HEK293T (cell line): ENCODE data around the gene HHIPL1.

Experiments used
- CTCF ChIA-PET: fragments of 350-600 bp; formaldehyde crosslinking; extraction: SDS; loops from one replicate; lab custom pipeline; 2021; ENCODE audit warnings: antibody characterized with exemption, inconsistent platforms; lab: Yijun Ruan, JAX
- POLR2A ChIA-PET: fragments of 350-600 bp; formaldehyde crosslinking; extraction: SDS; loops from one replicate; lab custom pipeline; 2020; ENCODE audit warnings: antibody characterized with exemption, inconsistent platforms; lab: Yijun Ruan, JAX
- DNase-seq: peaks from one replicate; pipeline ENCODE4 v3.0.0; 2012; ENCODE audit warnings: mixed read lengths; ENCODE audit errors: extremely low spot score
- ARNT ChIP-seq: fragments of 450-650 bp; IDR thresholded peaks from 2 replicates; pipeline ENCODE4 v1.6.1; 2017; ENCODE audit warnings: mild to moderate bottlenecking
- BHLHE40 ChIP-seq: fragments of 450-650 bp; IDR thresholded peaks from 2 replicates; pipeline ENCODE4 v1.6.1; 2016; ENCODE audit warnings: mild to moderate bottlenecking, moderate library complexity, borderline replicate concordance
- CTBP1 ChIP-seq: fragments of 450-650 bp; IDR thresholded peaks from 2 replicates; pipeline ENCODE4 v1.6.1; 2016; ENCODE audit warnings: borderline replicate concordance
- ELF4 ChIP-seq: fragments of 450-650 bp; IDR thresholded peaks from 2 replicates; pipeline ENCODE4 v1.6.1; 2017; ENCODE audit warnings: antibody characterized with exemption
- FOXA1 ChIP-seq: fragments of 450-650 bp; IDR thresholded peaks from 2 replicates; pipeline ENCODE4 v1.6.1; 2016; ENCODE audit warnings: mild to moderate bottlenecking
- FOXK2 ChIP-seq: fragments of 450-650 bp; IDR thresholded peaks from 2 replicates; pipeline ENCODE4 v1.6.1; 2016; ENCODE audit warnings: mild to moderate bottlenecking
- FOXM1 ChIP-seq: fragments of 450-650 bp; IDR thresholded peaks from 2 replicates; pipeline ENCODE4 v1.6.1; 2017; ENCODE audit warnings: mild to moderate bottlenecking, borderline replicate concordance
- HDGF ChIP-seq: fragments of 450-650 bp; IDR thresholded peaks from 2 replicates; pipeline ENCODE4 v1.6.1; 2017; ENCODE audit warnings: antibody characterized with exemption, borderline replicate concordance
- L3MBTL2 ChIP-seq: fragments of 450-650 bp; conservative IDR thresholded peaks from 2 replicates; pipeline ENCODE4 v1.6.1; 2016; ENCODE audit warnings: mild to moderate bottlenecking
- LEF1 ChIP-seq: fragments of 450-650 bp; IDR thresholded peaks from 2 replicates; pipeline ENCODE4 v1.6.1; 2017; ENCODE audit warnings: mild to moderate bottlenecking, borderline replicate concordance
- NFRKB ChIP-seq: fragments of 450-650 bp; IDR thresholded peaks from 2 replicates; pipeline ENCODE4 v1.6.1; 2016; ENCODE audit warnings: mild to moderate bottlenecking, moderate library complexity
- SP1 ChIP-seq: fragments of 450-650 bp; IDR thresholded peaks from 2 replicates; pipeline ENCODE4 v1.6.1; 2017
- SUZ12 ChIP-seq: fragments of 450-650 bp; IDR thresholded peaks from 2 replicates; pipeline ENCODE4 v1.6.1; 2016; ENCODE audit warnings: mild to moderate bottlenecking
- TARDBP ChIP-seq: fragments of 450-650 bp; IDR thresholded peaks from 2 replicates; pipeline ENCODE4 v1.6.1; 2016
- ZNF384 ChIP-seq: fragments of 450-650 bp; IDR thresholded peaks from 2 replicates; pipeline ENCODE4 v1.6.1; 2016
- TF ChIP-seq, protein P1 (sequence below): fragments of 450-650 bp; IDR thresholded peaks from 2 replicates; pipeline ENCODE4 v1.6.1; 2016

HHIPL1 gene

DNA sequence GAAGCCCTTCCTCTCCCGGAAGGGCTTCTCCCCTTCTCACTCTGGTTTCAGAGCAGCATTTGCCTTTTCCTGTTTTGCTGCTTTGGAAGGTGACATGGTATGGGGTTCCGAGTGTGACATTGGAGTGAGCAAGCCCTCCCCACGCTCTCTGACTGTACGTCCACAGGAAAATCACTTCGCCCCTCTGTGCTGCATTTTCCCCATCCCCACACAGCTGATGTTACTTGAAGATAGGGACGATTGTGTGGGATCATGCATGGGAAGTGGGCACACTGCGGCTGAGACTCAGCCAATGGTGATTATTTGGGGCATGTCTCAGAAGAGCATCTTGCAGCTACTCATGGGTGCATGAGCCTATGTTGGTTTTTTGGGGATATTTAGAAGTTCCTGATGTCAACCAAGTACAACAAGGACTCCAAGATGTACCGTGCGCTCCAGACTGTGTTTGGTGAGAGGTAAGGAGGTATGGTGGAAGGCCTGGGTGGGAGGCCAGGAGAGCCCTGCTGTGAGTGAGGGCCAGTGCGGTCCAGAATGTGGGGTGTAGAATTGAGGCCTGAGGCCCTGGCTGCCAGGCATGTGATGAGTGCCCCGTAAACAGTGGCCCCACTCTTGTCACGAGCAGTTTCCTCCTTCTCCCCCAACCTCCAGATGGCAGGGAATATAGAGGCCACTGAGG is 54.3 kb downstream of the HHIPL1 start:
- no peak for DNase-seq
- TF ChIP-seq ELF4 (no peak), SP1 (no peak), FOXM1 (no peak), FOXK2 (no peak), L3MBTL2 (no peak), FOXA1 (no peak), NFRKB (no peak), HDGF (no peak), LEF1 (no peak), SUZ12 (no peak), TARDBP (no peak), ZNF384 (no peak), CTBP1 (no peak), BHLHE40 (no peak), ARNT (no peak)
- TF ChIP-seq, protein P1, sequence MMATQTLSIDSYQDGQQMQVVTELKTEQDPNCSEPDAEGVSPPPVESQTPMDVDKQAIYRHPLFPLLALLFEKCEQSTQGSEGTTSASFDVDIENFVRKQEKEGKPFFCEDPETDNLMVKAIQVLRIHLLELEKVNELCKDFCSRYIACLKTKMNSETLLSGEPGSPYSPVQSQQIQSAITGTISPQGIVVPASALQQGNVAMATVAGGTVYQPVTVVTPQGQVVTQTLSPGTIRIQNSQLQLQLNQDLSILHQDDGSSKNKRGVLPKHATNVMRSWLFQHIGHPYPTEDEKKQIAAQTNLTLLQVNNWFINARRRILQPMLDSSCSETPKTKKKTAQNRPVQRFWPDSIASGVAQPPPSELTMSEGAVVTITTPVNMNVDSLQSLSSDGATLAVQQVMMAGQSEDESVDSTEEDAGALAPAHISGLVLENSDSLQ, result no peak
- ChIA-PET POLR2A (no interaction called here), CTCF (interaction anchor here (1.4 kb wide), 1 partner anchor 11 kb away, joined by 4 read pairs; no protein-coding TSS in a partner anchor)

DNA sequence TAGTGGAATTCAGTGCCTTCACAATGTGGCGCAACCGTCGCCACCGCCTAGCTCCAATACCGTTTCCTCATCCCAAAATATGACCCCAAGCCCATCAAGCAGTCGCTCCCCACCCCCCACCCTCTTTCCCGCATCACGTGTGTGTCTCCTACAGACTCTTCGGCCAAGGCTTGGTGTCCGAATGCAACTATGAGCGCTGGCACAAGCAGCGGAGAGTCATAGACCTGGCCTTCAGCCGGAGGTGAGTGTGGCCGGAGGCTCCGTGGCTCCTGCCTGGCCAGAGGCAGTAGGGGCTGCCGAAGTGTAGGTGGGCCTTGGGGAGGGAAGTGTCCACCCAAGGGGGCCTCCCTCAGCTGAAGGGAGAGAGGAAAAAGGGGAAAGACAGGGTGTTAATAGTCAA is 54.9 kb downstream of the HHIPL1 start:
- POLR2A ChIA-PET, result no interaction called here
- CTCF ChIA-PET, result no interaction called here
- TF ChIP-seq TARDBP, result no peak
- TF ChIP-seq, protein P1, result no peak
- no peak for TF ChIP-seq LEF1
- no peak for TF ChIP-seq FOXK2
- TF ChIP-seq SUZ12, result no peak
- no peak for TF ChIP-seq CTBP1
- no peak for TF ChIP-seq HDGF
- TF ChIP-seq BHLHE40, result no peak
- no peak for TF ChIP-seq FOXA1
- no peak for TF ChIP-seq ZNF384
- no peak for TF ChIP-seq NFRKB
- no peak for TF ChIP-seq SP1
- no peak for TF ChIP-seq ELF4
- no peak for TF ChIP-seq ARNT
- no peak for TF ChIP-seq FOXM1
- no peak for DNase-seq

DNA sequence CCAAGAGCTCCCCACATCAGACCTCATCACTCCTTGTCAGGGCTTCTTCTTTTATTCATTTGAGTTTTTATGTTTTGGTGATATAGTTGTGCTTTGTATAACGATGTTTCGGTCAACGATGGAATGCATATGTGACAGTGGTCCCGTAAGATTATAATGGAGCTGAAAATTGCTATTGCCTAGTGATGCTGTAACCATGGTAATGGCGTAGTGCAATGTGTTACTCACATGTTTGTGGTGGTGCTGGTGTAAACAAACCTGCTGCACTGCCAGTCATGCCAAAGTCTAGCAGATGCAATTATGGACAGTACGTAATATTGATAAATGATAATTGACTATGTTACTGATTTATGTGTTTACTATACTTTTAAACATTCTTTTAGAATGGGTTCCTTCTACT is 55.5 kb downstream of the HHIPL1 start:
- DNase-seq, result no peak
- ChIA-PET POLR2A (no interaction called here), CTCF (no interaction called here)
- TF ChIP-seq BHLHE40 (no peak), FOXA1 (no peak), CTBP1 (no peak), ZNF384 (no peak), L3MBTL2 (no peak), FOXM1 (no peak)

DNA sequence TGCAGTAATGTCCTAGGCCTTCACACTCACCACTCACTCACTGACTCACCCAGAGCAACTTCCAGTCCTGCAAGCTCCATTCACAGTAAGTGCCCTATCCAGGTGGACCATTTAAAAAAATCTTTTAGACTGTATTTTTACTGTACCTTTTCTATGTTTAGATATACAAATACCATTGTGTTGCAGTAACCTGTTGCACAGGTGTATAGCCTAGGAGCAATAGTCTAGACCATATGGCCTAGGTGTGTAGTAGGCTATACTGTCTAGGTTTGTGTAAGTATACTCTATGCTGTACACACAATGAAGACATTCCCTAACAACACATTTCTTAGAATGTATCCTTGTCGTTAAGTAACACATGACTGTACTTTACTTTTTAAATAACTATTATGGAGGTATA is 56.3 kb downstream of the HHIPL1 start:
- no peak for TF ChIP-seq HDGF
- no peak for TF ChIP-seq CTBP1
- TF ChIP-seq TARDBP, result no peak
- no peak for TF ChIP-seq FOXK2
- no peak for TF ChIP-seq ZNF384
- ChIA-PET POLR2A (no interaction called here), CTCF (interaction anchor here (0.6 kb wide), 1 partner anchor 304 kb away, joined by 3 read pairs; no protein-coding TSS in a partner anchor)
- no peak for DNase-seq

DNA sequence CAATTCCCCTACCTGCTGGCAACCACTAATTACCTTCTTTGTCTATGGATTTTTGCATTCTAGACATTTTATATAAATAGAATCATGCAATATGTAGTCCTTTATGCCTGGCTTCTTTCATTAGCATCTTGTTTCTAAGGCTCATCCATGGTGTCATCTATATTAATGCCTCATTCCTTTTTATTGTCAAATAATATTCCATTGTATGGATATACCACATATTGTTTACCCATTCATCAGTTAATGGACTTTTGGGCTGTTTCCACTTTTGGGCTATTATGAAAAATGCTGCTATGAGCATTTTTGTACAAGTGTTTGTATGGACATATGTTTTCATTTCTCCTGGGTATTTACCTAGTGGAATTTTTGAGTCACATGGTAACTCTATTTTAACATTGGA is 57.2 kb downstream of the HHIPL1 start:
- DNase-seq, result no peak
- ChIA-PET CTCF (no interaction called here), POLR2A (no interaction called here)
- no peak for TF ChIP-seq SP1
- no peak for TF ChIP-seq FOXM1
- no peak for TF ChIP-seq L3MBTL2
- TF ChIP-seq, protein P1, result no peak
- TF ChIP-seq ZNF384, result no peak
- TF ChIP-seq ARNT, result no peak
- TF ChIP-seq NFRKB, result no peak
- TF ChIP-seq FOXA1, result no peak
- no peak for TF ChIP-seq HDGF
- TF ChIP-seq SUZ12, result no peak
- TF ChIP-seq TARDBP, result no peak
- no peak for TF ChIP-seq FOXK2
- TF ChIP-seq BHLHE40, result no peak
- no peak for TF ChIP-seq CTBP1
- no peak for TF ChIP-seq ELF4
- TF ChIP-seq LEF1, result no peak

DNA sequence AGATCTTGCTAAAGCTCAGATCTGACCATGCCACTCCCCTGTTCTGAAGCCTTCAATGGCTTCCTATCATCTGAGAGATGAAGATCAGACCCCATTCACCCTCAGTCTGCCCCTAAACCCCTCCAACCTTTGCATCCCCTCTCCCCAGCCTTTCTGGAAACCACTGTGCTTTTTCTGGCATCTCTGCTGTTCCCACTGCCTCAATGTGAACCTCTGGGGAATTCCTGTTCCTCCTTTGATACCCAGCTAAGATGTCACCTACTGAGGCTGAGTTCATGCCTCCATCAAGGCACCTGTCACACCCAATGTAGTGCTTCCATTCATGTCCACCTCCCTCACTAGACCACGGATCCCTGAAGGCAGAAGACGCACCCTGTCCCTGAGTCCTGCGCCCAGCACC is 58.5 kb downstream of the HHIPL1 start:
- peak; percentile 4 for DNase-seq
- CTCF ChIA-PET, result no interaction called here
- TF ChIP-seq, protein P1, result no peak
- TF ChIP-seq FOXK2 (no peak), ELF4 (no peak), BHLHE40 (no peak)
- POLR2A ChIA-PET, result no interaction called here
